ENCODE measurements around the gene GDPD3. TPM values are rescaled to one million over a fixed set of nuclear protein-coding genes. Genes with fewer than 3 reads are reported as not detected.

Gene GDPD3
- total and polyA plus RNA-seq, 9 of the 15 experiments (the other 6 are each of a cell fraction or from before 2014, with no cell fraction given), result 0.47 to 3.9 (median 1.1) TPM

GRCh38 chr16:30091474-30092372 lies 21.6 kb downstream of the GDPD3 start, which contains the start of gene TBX6 (continued):
- TF ChIP-seq SFPQ (IDR thresholded peaks at IDR 0.05; ENCODE audit: low read depth, low read length) (no peak), GTF2A2 (tag; IDR thresholded peaks at IDR 0.05) (no peak), NEUROD1 (IDR thresholded peaks at IDR 0.05; ENCODE audit: borderline replicate concordance, low read depth, low read length, partially characterized antibody) (peak; percentile 50), HNRNPLL (IDR thresholded peaks at IDR 0.05; ENCODE audit: low read depth, low read length, poor library complexity, severe bottlenecking) (no peak), RFX5 (IDR thresholded peaks at IDR 0.05; ENCODE audit: low read depth, low read length) (no peak), ZC3H11A (IDR thresholded peaks at IDR 0.05; ENCODE audit: low read depth, low read length) (peak; percentile 93), USF2 (CRISPR knock-in tag; IDR thresholded peaks at IDR 0.05) (no peak), ZNF57 (CRISPR knock-in tag; IDR thresholded peaks at IDR 0.05) (no peak), FOS (IDR thresholded peaks at IDR 0.05; ENCODE audit: extremely low read depth, insufficient read length) (no peak), GATAD2B (IDR thresholded peaks at IDR 0.05; ENCODE audit: borderline replicate concordance) (0 out of 2 replicates have a peak, but pooled peaks have one; percentile 31), RCOR1 (IDR thresholded peaks at IDR 0.05; ENCODE audit: borderline replicate concordance in 1 of 2, low read depth in 2 of 2, low read length in 2 of 2) (peak in 1 of 2 experiments; percentile 57; a peak in 1 of 4 replicates), PTRF (tag; IDR thresholded peaks at IDR 0.05) (no peak), POLR2B (IDR thresholded peaks at IDR 0.05; ENCODE audit: low read depth, partially characterized antibody) (peak; percentile 65), TAF9B (IDR thresholded peaks at IDR 0.05; ENCODE audit: partially characterized antibody) (no peak), ELF2 (CRISPR knock-in tag; IDR thresholded peaks at IDR 0.05) (no peak), ATF4 (CRISPR knock-in tag; IDR thresholded peaks at IDR 0.05) (peak; percentile 63; the same call in 1 of the 2 replicates)
- TF ChIP-seq, protein P1, sequence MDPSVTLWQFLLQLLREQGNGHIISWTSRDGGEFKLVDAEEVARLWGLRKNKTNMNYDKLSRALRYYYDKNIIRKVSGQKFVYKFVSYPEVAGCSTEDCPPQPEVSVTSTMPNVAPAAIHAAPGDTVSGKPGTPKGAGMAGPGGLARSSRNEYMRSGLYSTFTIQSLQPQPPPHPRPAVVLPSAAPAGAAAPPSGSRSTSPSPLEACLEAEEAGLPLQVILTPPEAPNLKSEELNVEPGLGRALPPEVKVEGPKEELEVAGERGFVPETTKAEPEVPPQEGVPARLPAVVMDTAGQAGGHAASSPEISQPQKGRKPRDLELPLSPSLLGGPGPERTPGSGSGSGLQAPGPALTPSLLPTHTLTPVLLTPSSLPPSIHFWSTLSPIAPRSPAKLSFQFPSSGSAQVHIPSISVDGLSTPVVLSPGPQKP (CRISPR knock-in tag; IDR thresholded peaks at IDR 0.05), result no peak
- TF ChIP-seq, protein P2, sequence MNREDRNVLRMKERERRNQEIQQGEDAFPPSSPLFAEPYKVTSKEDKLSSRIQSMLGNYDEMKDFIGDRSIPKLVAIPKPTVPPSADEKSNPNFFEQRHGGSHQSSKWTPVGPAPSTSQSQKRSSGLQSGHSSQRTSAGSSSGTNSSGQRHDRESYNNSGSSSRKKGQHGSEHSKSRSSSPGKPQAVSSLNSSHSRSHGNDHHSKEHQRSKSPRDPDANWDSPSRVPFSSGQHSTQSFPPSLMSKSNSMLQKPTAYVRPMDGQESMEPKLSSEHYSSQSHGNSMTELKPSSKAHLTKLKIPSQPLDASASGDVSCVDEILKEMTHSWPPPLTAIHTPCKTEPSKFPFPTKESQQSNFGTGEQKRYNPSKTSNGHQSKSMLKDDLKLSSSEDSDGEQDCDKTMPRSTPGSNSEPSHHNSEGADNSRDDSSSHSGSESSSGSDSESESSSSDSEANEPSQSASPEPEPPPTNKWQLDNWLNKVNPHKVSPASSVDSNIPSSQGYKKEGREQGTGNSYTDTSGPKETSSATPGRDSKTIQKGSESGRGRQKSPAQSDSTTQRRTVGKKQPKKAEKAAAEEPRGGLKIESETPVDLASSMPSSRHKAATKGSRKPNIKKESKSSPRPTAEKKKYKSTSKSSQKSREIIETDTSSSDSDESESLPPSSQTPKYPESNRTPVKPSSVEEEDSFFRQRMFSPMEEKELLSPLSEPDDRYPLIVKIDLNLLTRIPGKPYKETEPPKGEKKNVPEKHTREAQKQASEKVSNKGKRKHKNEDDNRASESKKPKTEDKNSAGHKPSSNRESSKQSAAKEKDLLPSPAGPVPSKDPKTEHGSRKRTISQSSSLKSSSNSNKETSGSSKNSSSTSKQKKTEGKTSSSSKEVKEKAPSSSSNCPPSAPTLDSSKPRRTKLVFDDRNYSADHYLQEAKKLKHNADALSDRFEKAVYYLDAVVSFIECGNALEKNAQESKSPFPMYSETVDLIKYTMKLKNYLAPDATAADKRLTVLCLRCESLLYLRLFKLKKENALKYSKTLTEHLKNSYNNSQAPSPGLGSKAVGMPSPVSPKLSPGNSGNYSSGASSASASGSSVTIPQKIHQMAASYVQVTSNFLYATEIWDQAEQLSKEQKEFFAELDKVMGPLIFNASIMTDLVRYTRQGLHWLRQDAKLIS (CRISPR knock-in tag; IDR thresholded peaks at IDR 0.05), result no peak; the same call in 1 of the 2 replicates

Measured in K562 (cell line).